Measurements from ENCODE around the gene TAS2R13.

TAS2R13 gene, protein sequence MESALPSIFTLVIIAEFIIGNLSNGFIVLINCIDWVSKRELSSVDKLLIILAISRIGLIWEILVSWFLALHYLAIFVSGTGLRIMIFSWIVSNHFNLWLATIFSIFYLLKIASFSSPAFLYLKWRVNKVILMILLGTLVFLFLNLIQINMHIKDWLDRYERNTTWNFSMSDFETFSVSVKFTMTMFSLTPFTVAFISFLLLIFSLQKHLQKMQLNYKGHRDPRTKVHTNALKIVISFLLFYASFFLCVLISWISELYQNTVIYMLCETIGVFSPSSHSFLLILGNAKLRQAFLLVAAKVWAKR

DNA sequence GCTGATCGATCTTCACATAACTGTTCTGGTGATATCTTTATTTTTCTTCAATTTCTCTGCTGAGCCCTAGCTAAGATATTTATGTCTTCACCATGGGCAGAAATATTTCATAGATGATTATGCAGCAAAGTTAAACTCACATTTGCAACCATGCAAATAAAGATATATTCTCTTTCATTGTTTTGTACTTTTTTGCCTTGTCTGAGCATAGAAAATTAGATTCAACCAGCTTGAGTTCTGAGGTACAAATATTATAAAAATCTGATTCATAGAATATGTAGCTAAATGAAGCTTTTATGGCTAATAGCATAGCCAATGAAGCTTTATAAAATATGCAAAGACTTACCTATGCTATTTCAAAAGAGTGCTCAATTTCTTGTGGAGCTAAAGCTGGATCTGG is at the start of gene TAS2R13:
TSS of gene TAS2R13 (minus strand) at position 101 of the 400 bp plus-strand sequence. CDS start 264 bp downstream, outside the sequence.
- no peak for DNase-seq

DNA sequence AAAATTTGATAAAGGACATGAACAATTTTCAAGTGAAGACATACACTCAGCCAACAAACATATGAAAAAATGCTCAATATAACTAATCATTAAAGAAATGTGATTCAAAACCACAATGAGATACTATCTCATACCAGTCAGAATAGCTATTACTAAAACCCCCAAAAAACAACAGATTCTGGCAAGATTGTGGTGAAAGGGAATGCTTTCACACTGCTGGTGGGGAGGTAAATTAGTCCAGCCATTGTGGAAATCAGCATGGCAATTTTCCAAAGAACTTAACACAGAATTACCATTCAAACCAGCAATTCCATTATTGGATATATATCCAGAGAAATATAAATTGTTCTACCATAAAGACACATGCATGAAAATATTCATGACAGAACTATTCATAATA is 48.4 kb upstream of the TAS2R13 start:
- DNase-seq: no peak

DNA sequence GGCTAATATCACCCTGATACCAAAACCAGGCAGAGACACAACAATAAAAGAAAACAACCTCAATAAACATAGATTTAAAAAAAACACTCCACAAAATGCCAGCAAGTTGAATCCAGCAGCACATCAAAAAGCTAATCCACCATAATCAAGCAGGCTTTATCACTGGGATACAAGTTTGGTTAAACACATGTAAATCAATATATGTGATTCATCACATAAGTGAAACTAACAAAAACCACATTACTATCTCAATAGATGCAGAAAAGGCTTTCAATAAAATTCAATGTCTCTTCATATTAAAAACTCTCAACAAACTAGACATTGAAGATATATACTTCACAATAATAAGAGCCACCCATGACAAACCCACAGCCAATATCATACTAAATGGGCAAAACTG is 46.7 kb upstream of the TAS2R13 start:
- no peak for DNase-seq

DNA sequence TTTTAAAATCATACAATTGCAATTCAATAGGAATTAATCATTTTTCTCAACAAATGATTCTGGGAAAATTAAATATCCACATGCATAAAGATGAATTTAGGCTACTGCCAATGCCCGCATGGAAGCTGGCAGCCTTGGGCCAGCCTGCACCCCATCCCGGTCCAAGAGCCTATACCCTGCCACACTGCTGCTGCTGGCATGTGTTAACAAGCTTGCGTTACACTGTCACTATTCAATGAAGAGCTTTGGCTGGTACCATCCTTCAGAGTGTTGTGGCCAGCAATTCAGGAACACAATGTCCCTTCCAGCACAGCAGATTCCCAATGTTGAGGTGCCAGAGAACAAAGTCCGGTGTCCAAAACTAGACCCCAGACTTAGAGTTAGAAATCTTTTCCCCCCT is 43.3 kb upstream of the TAS2R13 start:
- no peak for DNase-seq

DNA sequence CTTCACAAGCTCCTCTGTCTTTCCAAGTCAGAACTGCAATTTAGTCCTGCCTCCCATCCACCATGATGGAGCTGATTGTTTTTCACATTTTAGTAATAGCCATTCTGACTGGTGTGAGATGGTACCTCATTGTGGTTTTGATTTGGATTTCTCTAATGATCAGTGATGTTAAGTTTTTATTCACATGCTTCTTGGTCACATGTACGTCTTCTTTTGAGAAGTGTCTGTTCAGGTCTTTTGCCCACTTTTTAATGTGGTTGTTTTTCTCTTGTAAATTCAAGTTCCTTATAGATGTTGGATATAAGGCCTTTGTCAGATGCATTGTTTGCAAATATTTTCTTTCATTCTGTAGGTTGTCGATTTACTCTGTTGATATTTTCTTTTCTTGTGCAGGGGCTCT is 33.8 kb upstream of the TAS2R13 start:
- DNase-seq: no peak

DNA sequence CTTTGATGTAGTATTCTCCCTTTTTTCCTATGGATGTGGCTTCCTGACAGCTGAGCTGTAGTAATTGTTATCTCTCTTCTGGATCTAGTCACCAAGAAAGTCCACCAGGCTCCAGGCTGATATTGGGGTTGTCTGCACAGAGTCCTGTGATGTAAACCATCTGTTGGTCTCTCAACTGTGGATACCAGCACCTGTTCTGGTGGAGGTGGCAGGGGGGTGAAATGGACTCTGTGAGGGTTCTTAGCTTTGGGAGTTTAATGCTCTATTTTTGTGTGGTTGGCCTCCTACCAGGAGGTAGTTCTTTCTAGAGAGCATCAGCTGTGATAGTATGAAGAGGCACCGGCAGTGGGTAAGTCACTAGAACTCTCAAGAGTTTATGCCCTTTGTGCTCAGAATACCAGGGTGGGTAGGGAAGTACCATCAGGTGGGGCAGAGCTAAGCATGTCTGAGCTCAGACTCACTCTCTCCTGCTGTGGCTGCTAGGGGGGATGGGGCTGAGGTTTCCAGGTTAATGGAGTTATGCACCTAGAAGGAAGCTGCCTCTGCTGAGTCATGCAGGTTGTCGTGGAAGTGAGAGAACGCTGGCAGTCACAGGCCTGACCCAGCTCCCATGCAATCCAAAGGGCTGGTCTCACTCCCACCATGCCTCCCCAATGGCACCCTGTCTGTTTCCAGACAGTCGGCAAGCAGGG is 32.7 kb upstream of the TAS2R13 start:
- no peak for DNase-seq

DNA sequence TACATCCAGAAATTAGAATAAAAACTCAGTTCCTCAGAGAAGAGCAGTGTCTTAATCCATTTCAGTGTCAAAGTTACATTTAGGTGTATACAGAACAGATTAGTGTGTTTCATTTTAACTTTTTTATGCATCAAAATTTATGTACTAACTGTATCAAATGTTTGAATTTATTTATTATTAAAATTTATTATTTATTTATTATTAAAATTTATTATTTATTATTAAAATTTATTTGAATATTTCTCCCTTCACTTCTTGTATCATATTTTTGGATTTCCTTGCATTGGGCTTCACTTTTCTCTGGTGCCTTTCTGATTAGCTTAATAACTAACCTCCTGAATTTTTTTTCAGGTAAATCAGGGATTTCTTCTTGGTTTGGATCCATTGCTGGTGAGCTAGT is 32.0 kb upstream of the TAS2R13 start:
- DNase-seq: no peak

DNA sequence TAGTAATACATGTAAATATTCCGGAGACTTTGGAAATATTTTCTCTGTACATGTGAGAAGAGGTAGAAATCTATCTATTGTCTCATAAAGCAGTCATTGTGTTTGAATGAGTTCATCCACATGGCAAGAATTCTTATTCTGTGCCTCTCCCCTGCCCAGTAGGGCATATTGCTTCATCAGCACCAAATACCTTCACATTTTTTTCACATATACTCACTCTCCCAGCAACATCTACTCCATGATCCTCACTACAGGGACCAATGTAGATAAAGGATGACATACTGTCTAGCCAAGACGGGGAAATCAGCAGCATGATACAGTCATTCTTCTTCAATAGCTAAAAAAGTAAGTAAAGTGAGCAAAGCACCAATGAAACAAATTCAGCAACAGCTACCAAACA is 31.0 kb upstream of the TAS2R13 start:
- DNase-seq: no peak

DNA sequence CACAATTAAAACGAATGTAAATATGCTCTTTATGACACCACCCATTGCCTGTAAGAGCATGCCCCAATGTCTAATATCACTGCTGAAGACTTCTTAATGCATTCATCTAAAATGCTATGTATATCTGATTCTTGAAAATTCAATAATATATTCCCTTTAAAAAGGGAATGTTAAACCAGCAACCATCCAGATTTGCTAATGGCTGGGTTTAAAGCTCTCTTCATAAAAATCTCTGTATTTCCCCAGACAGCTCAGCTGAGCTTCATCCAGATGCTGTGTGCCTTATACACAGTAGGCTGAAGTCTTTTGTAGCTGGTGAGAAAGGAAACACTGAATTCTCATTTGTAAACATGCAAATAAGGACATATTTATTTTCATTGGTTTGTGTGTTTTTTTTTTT is 29.8 kb upstream of the TAS2R13 start, which contains the start of gene TAS2R14:
TSS of gene TAS2R14 (minus strand) at position 101 of the 400 bp plus-strand sequence. CDS start at position 45, 56 bp downstream.
- DNase-seq: no peak

DNA sequence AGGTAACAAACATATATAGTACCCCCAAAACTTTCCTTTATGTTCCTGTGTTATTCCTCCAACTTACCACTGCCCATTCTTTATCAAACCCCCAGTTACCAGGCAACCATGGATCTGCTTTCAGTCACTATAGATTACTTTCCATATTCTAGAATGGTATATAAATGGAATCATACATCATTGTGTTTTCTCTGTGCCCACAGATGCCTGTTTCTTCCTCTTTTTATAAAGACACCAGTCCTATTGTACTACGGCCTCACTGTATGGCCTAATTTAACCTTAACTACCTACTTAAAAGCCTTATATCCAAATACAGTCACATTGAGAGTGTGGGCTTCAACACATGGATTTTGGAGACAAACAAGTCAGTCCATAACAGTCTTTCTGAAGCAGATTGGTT is 27.1 kb upstream of the TAS2R13 start:
- no peak for DNase-seq

DNA sequence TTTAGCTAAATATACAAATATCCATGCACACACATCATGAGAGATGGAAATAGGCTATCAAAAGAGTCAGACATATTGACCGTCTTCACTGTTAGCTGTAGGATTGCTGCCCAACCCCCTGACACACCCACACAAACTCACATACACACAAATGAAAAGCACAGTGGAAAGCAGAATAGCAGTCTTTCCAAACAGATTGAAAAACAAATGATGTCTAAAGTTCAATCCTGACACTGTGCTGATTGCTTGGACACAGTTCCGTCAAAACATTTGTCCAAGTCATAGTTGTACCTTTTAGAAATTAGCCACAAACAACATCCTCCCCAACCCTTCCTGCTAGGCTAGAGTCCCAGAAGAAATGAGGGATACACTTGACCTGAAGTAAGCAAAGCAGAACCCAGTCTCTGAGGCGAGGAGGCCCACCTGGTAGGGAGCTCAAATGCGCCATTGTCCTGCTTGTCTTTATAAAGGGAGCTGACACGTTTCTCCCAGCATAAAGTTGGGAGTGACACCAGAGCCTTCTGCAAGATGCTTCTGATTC is 19.5 kb upstream of the TAS2R13 start, which contains the start of gene PRH2:
TSS of gene PRH2 (plus strand) at position 491 of the 541 bp plus-strand sequence. CDS start at position 529, 38 bp downstream.
- DNase-seq: no peak

DNA sequence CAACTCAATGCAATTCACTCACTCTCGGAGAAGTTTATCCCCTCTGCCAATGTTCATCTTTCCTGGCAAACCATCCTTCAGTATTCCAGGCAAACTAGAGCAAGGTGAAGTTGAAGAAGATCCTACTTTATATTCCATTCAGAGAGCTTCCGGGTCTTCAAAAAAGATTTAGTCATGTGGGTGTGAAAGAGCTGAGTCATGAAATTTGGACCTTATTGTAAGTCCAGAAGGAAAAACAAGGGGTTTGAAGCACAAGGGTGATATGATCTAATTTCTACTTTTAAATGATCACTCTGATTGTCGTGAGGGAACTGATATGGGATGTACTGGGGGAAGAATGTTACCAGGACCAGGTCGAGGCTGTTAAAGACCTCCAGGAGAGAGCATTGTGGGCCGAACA is 16.9 kb upstream of the TAS2R13 start:
- DNase-seq: no peak

DNA sequence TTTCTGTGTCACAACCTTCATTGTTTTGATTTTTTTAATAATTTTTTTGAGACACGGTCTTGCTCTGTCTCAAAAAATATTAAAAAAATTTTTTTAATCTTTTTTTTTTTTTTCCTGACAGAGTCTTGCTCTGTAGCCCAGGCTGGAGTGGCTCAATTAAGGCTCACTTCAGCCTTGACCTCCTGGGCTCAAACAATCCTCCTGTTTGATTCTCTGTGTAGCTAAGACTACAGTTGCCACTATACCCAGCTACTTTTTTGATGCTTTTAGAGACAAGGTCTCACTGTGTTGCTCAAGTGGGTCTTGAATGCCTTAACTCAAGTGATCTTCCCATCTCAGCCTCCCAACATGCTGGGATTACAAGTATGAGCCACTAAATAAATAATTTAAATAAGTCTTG is 10.4 kb upstream of the TAS2R13 start:
- DNase-seq: no peak

DNA sequence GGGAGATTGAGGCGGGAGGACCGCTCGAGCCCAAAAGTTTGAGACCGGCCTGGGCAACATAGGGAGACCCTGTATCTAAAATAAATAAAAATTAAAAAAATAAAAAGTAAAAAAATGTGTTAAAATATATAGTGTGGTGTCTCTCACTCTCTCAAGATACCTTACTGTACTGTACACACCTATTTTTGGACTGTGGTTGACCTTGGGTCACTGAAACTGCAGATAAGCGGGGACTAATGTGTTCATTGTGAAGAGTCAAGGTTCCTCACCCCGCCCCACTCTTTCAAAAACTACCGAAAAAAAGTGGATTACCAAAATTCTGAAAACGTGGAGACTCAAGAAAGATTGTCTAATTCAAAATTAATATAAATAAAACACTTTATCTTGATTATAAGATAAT is 1.0 kb upstream of the TAS2R13 start:
- no peak for DNase-seq

DNA sequence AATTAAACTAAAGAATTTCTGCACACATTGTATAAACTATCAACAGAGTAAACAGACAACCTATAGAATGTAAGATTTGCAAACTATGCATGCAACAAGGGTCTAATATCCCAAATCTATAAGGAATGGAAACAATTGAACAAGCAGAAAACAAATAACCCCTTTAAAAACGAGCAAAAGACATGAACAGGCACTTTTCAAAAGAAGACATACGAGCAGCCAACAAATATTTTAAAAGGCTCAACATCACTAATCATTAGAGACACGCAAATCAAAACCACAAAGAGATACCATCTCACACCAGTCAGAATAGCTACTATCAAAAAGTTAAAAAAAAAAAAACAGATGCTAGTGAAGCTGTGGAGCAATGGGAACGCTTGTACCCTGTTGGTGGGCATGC is 4.7 kb downstream of the TAS2R13 start:
- DNase-seq: no peak

DNA sequence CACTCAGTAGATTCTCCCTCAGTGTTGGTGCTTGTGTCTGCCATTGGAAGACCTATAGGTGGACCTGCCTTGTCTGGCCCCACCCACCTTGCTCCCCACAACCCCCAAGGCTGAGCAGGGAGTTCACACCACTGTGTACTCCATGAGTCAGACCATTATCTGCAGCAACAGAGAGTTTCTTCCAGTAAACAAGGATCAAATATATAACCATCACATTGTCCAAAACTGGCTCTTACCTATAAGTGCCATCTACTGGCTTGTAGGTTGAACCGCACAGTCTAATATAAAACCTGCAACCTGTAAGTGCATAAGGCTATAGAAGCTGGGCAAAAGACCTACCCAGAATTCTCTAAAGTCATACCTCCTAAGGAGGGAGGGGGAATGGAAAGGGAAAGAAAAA is 7.9 kb downstream of the TAS2R13 start:
- DNase-seq: no peak

DNA sequence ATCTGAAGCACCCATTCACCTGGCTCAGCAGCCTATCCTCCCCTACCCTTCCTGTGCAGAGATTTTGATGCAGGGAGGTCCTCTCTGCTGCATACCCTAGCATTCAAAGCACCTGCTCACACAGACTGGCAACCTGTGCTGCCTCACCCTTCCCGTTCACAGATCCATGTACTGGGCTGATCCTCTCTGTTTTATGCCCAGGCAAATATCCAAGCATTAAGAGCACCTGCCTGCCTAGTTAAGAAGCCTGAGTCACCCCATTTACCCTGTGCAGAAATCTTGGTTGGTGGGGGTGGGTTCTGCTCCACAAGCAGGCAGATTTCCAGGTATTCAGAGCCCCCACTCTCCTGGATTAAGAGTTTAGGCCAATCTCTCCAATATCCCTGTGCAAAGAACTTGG is 8.4 kb downstream of the TAS2R13 start:
- no peak for DNase-seq

DNA sequence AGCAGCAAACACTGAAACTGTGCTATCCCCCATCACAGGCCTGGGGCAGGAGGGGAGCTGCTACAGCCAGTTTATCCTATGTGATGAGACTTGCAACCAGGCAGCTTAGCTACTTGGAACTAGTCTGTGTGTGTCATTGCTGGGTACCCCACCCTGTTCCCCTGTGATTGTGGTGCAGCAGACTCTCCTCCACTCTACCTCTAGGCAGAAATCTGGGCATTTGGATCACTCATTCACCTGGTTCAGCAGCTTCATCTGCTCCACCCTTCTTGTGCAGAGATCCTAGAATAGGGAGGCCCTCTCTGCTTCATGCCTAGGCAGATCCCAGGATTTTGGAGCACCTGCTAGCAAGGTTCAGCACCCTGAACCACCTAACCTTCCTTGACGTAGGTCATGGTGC is 8.8 kb downstream of the TAS2R13 start:
- no peak for DNase-seq

DNA sequence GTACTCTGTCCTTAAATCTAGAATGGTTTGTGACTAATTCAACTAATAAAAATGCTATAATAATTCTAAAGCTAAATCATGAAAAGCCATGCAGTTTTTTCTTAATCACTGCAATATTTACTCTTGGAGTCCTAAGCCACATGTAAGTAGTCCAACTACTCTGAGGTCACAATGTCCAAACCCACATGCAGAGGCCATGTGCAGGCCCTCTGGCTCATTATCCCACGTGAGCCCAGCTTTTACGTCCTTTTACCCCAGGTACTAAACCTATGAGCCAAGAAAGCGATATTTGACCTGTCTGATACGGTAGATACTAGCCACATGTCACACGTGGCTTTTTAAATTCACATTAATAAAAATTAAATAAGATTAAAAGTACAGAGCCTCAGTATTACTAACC is 12.5 kb downstream of the TAS2R13 start:
- DNase-seq: no peak

DNA sequence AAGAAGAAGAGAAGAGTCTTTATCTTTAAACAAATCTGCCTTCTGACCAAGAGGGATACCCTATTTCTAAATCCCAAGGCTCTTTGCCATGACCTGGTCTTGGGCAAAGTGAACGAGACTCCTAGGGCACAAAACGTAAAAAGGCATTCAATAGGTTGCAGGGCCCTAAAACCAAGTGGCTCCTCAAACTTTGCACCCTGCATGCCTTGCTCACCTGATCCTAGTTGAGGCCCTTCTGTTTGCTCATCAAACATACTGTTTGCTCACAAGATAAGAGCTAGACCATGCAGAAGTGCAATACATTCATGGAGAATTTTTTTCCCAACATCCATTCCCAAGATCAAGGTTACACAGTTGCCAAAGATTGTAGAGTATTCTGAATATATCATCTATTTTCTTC is 17.4 kb downstream of the TAS2R13 start:
- DNase-seq: no peak

DNA sequence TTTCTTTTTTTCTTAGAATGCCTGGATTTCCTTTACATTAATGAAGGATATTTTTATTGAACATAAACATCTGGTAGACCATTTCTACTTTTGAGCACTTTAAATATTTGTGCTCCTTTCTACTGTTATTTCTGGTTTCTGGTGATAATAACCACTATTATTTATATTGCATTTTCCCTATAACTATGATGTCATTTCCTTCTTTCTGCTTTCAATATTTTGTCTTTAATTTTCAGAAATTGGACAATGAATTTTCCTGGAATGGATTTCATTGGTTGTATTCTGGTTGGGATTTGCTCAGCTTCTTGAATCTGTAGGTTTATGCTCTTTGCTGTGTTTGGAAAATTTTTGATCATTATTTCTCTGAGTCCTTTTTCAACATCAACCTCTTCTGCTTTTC is 20.1 kb downstream of the TAS2R13 start:
- no peak for DNase-seq

DNA sequence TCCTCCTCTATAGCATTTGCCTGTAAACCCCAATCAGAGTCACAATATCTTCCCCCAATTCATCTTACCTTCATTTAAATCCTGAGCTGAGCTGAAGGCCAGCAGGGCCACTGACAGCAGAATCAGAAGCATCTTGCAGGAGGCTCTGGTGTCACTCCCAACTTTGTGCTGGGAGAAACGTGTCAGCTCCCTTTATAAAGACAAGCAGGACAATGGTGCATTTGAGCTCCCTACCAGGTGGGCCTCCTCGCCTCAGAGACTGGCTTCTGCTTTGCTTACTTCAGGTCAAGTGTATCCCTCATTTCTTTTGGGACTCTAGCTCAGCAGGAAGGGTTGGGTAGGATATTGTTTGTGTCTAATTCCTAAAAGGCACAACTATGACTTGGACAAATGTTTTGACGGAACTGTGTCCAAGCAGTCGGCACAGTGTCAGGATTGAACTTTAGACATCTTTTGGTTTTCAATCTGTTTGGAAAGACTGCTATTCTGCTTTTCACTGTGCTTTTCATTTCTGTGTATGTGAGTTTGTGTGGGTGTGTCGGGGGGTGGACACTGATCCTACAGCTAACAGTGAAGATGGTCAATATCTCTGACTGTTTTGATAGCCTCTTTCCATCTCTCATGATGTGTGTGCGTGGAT is 25.2 kb downstream of the TAS2R13 start, which contains the start of gene PRH1:
TSS of gene PRH1 (minus strand) at position 170 of the 640 bp plus-strand sequence. CDS start at position 132, 38 bp downstream.
- no peak for DNase-seq

DNA sequence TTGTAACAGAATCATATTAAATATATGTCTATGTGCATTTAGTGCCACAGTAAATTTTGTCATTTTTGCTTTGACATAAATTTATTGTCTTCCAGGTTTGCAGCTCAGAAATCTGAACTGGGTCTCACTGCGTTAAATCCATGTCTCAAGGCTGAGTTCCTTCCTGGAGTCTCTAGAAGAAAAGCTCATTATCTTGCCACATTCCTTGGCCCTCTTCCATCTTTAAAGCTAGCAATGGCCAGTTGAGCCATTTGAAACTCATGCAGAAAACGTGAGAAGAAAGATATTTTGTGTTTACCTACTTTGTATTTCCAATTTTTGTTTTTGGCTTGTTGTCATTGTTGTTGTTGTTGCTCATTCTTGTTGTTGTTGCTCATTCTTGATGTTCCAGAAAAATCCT is 36.0 kb downstream of the TAS2R13 start:
- DNase-seq: no peak

DNA sequence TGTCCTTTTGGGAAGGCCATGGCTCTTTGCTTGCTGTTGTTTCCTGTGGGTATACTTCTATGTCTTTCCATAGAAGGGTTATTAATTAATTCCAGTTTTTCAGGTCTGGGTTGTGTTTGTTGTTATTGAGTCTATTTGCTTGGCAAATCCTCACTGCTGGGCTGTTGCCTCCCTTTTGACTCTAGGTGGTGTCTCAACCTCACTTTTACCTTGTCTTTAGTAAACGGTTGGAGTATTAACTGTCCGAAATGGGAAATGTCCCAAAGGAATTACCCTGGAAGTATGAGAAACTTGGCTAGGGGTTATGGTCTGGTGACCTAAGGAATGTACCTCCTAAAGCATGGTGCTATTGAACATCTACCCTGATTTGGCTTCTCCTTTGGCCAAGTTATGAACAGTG is 42.0 kb downstream of the TAS2R13 start:
- DNase-seq: no peak

Measured in NCI-H1436 treated with DMSO at 0.1 percent for 48 hours (cell line).